HG03175 (cell line): ENCODE results near the gene ATRIP.

ENCODE experiments used
- ATAC-seq: cut with Tn5 transposase; IDR thresholded peaks from one replicate; pipeline ENCODE4 v1.9.1; 2021; ENCODE audit warnings: mild to moderate bottlenecking, moderate library complexity; ENCODE audit not compliant: unreplicated experiment

The ATRIP gene

DNA sequence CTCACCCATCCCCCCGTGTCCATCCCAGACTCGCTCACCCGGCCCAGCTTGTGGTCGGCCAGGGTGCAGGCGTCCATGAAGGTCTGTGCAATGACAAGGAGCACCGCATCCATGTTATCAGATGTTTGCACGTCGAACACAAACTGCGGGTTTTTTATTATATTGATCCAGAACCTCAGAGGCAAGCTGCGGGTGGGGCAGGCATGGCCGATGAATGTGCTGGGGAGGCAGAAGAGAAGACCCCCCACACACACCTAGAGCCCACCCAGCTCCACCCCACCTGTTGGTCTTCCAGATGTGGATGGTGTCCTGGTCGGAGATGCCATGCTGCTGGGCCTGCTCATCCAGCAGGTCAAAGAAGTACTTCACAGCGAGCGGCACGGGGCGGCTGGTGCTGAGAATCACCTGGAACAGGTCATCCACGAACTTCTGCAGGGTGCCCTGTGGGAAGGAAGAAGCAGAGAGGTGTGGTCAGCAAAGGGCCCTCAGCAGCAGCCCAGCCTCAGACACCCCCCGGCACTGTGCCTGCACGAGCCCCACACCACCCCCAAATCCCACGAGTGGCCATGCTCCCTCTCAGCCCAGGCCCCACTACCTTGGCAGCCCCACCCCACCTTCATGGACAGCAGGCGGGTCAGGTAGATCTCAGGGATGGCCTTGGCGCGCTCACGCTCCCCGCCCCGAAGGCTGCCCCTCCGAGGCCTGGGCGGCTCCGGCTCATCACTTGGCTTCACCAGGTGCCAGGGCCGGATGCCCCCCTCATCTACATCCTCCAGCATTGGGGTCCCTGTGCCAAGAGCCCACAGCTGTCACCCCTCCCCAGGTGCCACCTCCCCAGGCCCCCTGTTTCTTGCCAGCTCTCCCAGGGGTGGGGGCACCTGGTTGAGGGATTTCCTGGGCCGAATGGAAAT, 37.0 kb upstream of the ATRIP start:
- ATAC-seq, result no peak

GRCh38 chr3:48410205-48411040, 36.1 kb upstream of the ATRIP start:
- no peak for ATAC-seq

DNA sequence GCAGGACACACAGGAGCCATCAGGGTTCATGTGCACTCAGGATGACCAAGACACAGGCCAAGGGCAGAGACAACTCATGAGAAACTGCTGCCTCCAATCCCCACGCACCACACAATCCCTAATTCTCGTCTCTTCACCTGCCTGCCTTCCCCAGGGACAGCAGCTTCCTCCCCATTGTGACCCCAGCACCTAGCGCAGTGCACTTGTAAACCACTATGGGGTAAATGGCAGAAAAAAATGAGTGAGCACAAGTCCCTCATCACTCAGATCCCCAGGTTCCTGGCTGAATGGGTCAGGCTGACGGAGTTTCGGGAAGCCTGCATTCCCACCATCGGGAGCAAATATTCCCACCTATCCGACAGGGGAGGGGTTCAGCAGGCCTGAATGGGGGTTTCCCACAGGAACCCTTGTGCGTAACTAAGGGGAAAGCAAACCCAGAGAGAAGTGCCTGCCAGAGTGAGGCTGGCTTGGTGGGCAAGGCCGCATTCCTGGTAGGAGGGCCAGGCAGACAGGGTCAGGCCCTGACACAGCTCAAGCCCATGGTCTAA, 35.4 kb upstream of the ATRIP start:
- ATAC-seq, result no peak

- no peak for ATAC-seq
Observed at GRCh38 chr3:48411606-48412374, 34.7 kb upstream of the ATRIP start.

DNA sequence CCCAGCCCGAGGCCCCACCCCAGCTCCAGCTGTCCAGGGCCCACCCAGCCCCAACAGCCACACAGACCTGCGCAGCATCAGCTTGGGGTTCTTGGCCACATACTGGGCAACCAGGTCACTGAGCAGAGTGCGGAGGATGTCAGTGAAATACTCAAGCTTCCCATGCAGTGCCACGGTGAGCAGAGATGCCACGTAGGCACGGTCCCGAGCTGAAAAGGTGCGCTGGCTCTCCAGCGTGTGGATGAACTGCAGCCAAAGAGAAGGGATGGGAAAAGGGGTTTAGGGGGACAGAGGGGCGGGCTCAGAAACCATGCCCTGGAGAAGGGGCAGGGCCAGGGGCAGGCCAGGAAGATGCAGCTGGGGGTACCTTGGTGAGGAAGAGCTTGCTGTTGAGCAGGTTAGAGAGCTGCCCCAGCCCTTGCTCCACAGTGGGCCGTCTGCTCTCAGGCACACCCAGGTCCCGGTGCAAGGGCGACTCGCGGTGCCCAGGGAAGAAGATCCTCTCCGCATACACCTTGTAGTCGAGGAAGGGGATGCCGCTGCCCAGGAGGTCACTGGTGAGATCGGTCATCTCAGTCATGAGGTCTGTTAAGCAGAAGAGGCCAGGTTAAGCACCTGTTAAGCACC, 34.0 kb upstream of the ATRIP start:
- ATAC-seq, result no peak

DNA sequence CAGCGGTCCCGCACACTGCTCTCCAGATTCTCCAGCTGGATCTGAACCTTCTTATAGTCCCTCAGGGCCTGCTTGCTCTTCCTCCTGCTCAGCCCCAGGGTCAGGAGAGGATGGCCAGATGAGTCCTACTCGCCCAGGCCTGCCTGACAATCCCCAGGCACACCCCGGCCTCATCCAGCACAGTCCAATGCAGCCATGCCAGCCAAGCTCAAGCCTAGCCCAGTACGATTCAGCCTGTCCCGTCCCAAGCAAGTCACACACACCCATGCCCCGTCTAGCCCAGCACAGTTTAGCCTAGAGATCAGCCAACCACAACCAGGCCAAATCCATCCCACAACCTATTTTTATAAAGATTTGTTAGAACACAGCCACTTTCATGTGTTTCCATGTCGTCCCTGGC, 33.5 kb upstream of the ATRIP start:
- ATAC-seq, result no peak

GRCh38 chr3:48413611-48414010, 32.9 kb upstream of the ATRIP start:
- no peak for ATAC-seq

- no peak for ATAC-seq
Observed at GRCh38 chr3:48414376-48415250, 31.9 kb upstream of the ATRIP start.

- no peak for ATAC-seq
Observed at GRCh38 chr3:48415251-48415953, 31.1 kb upstream of the ATRIP start.

DNA sequence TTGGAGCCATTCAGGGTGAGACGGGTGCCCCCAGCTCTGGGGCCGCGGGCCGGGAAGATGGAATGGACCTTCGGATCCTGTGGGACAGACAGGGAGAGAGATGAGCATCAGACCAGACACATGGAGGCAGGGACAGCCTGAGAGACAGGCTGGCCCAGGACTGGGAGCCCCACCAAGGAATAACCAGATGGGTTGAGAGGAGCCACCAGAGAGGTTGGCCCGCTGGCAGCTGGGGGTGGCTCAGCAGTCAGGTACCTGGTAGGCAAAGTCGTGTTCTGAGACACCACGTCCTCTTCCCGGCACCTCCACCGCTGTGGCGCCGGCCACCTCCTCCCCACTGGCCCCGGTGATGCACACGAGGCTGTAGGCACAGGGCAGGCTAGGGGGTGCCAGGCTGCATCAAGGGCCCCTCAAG, 30.4 kb upstream of the ATRIP start:
- no peak for ATAC-seq

GRCh38 chr3:48416546-48416945, 30.0 kb upstream of the ATRIP start:
- ATAC-seq, result no peak

GRCh38 chr3:48417529-48418108, 28.9 kb upstream of the ATRIP start:
- ATAC-seq, result no peak

DNA sequence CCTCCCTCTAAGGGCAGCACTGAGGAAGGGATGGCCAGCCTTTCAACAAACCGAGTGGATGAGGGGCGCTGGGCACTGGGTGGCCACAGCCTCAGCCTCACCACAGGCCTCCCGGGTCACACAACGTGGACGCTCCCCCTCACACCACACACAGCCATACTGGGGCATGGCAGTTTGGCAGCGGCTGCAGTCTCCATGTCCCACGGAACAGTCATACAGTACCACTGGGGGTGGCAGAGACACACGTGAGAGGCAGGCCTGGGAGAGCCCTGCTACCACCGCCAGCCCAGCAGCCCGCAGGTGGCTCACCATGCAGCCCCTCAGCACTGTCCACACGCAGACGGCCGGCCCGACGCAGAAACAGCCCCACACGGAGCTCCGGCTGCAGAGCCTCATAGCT, 28.4 kb upstream of the ATRIP start:
- ATAC-seq, result no peak

- ATAC-seq, result no peak
Observed at GRCh38 chr3:48418651-48419050, 27.9 kb upstream of the ATRIP start.

DNA sequence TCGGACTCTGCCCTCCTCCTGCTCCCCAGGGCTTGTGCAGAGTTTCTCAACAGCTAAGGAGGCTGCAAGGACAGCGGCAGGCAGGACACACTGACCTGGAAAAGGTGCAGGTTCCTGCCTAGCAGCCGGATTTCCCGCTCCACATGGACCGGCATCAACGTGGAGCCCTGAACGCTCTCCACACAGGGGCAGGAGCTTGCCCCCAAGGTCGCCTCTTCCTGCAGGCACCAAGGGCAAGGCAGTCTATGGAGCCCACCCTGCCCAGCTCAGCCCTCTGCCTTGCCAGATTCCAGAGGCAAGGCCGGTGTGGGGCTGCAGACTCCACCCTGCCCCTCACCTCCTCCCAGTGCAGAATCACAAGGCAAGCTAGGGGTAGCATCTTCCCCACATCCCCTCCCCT, 27.4 kb upstream of the ATRIP start:
- no peak for ATAC-seq

GRCh38 chr3:48419597-48419996, 26.9 kb upstream of the ATRIP start:
- ATAC-seq, result no peak

DNA sequence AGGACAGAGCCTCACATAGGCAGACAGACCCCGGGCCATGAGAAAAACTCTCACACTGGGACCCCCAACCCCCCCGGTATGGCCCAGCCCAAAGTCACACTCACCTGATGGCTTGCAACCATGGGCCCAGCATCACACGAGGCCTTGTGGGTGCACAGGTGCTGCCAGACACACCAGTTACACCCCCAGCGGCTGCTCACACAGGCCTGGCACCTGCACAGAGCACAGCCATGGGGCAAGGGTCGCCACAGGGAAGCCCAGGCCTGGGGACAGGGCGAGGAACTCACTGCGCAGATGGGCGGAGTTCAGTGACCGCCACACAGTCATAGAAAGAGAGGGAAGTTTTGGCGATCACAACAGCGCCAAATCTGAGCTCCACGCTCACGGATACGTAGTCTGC, 26.0 kb upstream of the ATRIP start:
- no peak for ATAC-seq

DNA sequence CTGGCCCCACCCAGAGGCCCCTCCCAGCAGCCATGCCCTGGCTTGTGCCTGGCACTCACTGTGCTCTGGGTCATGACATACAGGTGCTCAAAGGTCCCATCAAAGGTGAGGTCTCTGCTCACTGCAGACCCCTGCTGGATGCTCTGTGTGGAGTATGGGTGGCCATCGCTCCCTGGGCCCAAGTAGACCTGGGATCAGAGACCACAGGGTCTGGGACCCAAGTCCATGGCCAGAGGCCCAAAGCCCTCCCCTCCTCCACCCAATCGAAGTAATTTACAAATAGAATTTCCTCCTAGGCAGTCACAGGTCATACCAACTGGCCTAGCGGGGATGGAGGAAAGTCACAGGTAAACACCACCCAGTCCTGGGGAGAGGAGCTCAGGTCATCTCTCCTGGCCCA, 24.3 kb upstream of the ATRIP start:
- ATAC-seq, result no peak

- ATAC-seq, result no peak
Observed at GRCh38 chr3:48422681-48423080, 23.9 kb upstream of the ATRIP start.
